D721Med (cell line): ENCODE measurements around the gene CPA2.

Experiments used
- DNase-seq: peaks from one replicate; pipeline ENCODE4 v3.0.0; 2011; ENCODE audit warnings: low spot score; ENCODE audit not compliant: insufficient read length
- FAIRE-seq: peaks from 2 replicates; lab custom pipeline; 2011; peaks lifted over from hg19 to GRCh38; lab: Jason Lieb, UNC
- CTCF ChIP-seq: IDR thresholded peaks from 2 replicates; pipeline ENCODE4 v1.5.1; 2012; ENCODE audit warnings: mild to moderate bottlenecking, control low read depth; ENCODE audit not compliant: insufficient read depth; ENCODE audit errors: missing control alignments

Gene CPA2

GRCh38 chr7:130302649-130303048 is 36.0 kb downstream of the CPA2 start:
- FAIRE-seq, result no peak
- no peak for TF ChIP-seq CTCF
- DNase-seq, result no peak

- FAIRE-seq (no peak), DNase-seq (no peak)
- no peak for TF ChIP-seq CTCF
Observed at GRCh38 chr7:130303127-130303526, 36.5 kb downstream of the CPA2 start.

- no peak for DNase-seq
- no peak for FAIRE-seq
- TF ChIP-seq CTCF, result no peak
Observed at GRCh38 chr7:130303551-130303950, 36.9 kb downstream of the CPA2 start.

GRCh38 chr7:130303982-130304381 is 37.3 kb downstream of the CPA2 start:
- TF ChIP-seq CTCF, result no peak
- no peak for FAIRE-seq
- DNase-seq, result no peak

DNA sequence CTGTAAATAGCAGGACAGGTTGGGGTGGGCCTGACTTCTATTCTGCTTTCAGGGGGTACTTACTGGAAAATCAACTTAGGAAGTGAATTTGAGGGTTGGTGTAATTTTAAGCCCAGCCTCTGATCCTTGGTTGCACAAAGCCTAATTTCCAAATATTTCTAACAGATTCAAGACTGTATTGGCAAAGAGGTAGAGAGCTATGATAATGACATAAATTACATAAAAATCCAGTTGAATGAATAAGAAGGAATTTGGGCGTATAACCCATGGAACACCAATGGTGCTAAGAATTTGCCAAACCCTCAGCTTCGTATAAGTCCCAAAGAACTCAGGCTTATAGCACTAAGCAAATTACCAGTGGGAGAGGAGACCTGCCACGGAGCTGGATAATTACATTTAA is 38.2 kb downstream of the CPA2 start:
- DNase-seq (no peak), FAIRE-seq (no peak)
- TF ChIP-seq CTCF, result no peak

- FAIRE-seq (no peak), DNase-seq (no peak)
- TF ChIP-seq CTCF, result no peak
Observed at GRCh38 chr7:130305433-130306042, 38.9 kb downstream of the CPA2 start.

GRCh38 chr7:130309986-130310385 is 43.3 kb downstream of the CPA2 start:
- no peak for TF ChIP-seq CTCF
- no peak for DNase-seq

More at GRCh38 chr7:130309986-130310385, 43.3 kb downstream of the CPA2 start:
- FAIRE-seq, result no peak
